HEK293 (cell line): ENCODE data around the gene ATF7IP2.
"Not testable (repeated sequence)": the region's sequence is repeated elsewhere in the genome, so short reads cannot be mapped to it uniquely, and the experiment has no call there.

Experiments
- CTCF ChIA-PET: fragments of 350-600 bp; formaldehyde crosslinking; extraction: SDS; loops from one replicate; lab custom pipeline; 2021; ENCODE audit warnings: antibody characterized with exemption; lab: Yijun Ruan, JAX
- POLR2A ChIA-PET: fragments of 300-600 bp; formaldehyde crosslinking; extraction: SDS; loops from one replicate; lab custom pipeline; 2020; ENCODE audit warnings: antibody characterized with exemption, inconsistent platforms; lab: Yijun Ruan, JAX
- H3K27ac ChIP-seq: fragments of 200-500 bp; sonication (Bioruptor generic); 2 replicates; pipeline ENCODE4 v1.5.1; 2014; ENCODE audit warnings: low read depth, low read length, control low read depth, inconsistent platforms; ENCODE audit errors: extremely low read depth
- H3K36me3 ChIP-seq, 2 experiments: fragments of 200-500 bp in 1 of 2; sonication (Bioruptor generic) in 1 of 2; 1 replicate in 1 of 2; 2 replicates in 1 of 2; pipeline ENCODE4 v1.5.1; 2014 to 2017; ENCODE audit warnings: inconsistent platforms in 2 of 2, low read length in 2 of 2; ENCODE audit not compliant: control insufficient read depth in 2 of 2, insufficient read depth in 1 of 2
- H3K4me1 ChIP-seq: fragments of 200-500 bp; sonication (Bioruptor generic); 2 replicates; pipeline ENCODE4 v1.5.1; 2014; ENCODE audit warnings: mild to moderate bottlenecking, low read length, inconsistent platforms; ENCODE audit not compliant: control insufficient read depth, insufficient read depth
- H3K4me3 ChIP-seq: 2 replicates; pipeline ENCODE4 v1.5.1; 2011; ENCODE audit warnings: low read depth, mild to moderate bottlenecking, control low read depth, low read length, moderate library complexity
- H3K9me3 ChIP-seq: fragments of 200-500 bp; sonication (Bioruptor generic); 2 replicates; pipeline ENCODE4 v1.5.1; 2014; ENCODE audit warnings: low read depth, low read length, inconsistent platforms; ENCODE audit not compliant: control insufficient read depth, insufficient read depth
- GLI2 ChIP-seq: fragments of 450-650 bp; formaldehyde crosslinking; IDR thresholded peaks from 2 replicates; pipeline ENCODE4; 2017; ENCODE audit warnings: missing biosample characterization, missing genetic modification characterization, low read depth, borderline replicate concordance
- KLF16 ChIP-seq: fragments of 450-650 bp; formaldehyde crosslinking; IDR thresholded peaks from 2 replicates; pipeline ENCODE4 v1.5.1; 2017; ENCODE audit warnings: missing biosample characterization, missing genetic modification characterization
- KLF9 ChIP-seq: fragments of 450-650 bp; formaldehyde crosslinking; IDR thresholded peaks from 2 replicates; pipeline ENCODE4 v1.5.1; 2016; ENCODE audit warnings: missing biosample characterization, missing genetic modification characterization, low read depth
- SCRT2 ChIP-seq: fragments of 450-650 bp; formaldehyde crosslinking; IDR thresholded peaks from 2 replicates; pipeline ENCODE4 v1.5.1; 2016; ENCODE audit warnings: missing biosample characterization, missing genetic modification characterization
- SETDB1 ChIP-seq: IDR thresholded peaks from one replicate; pipeline ENCODE4 v1.6.1; 2017; ENCODE audit warnings: mild to moderate bottlenecking, low read length, moderate library complexity, mixed read lengths; ENCODE audit not compliant: insufficient read length
- SP7 ChIP-seq: fragments of 450-650 bp; formaldehyde crosslinking; IDR thresholded peaks from 2 replicates; pipeline ENCODE4 v1.5.1; 2016; ENCODE audit warnings: missing biosample characterization, missing genetic modification characterization
- ZBTB17 ChIP-seq: fragments of 450-650 bp; formaldehyde crosslinking; IDR thresholded peaks from 2 replicates; pipeline ENCODE4 v1.5.1; 2016; ENCODE audit warnings: missing biosample characterization, missing genetic modification characterization
- ZBTB8A ChIP-seq: fragments of 450-650 bp; formaldehyde crosslinking; IDR thresholded peaks from 2 replicates; pipeline ENCODE4 v1.5.1; 2016; ENCODE audit warnings: missing biosample characterization, missing genetic modification characterization
- ZEB2 ChIP-seq: fragments of 450-650 bp; formaldehyde crosslinking; IDR thresholded peaks from 2 replicates; pipeline ENCODE4 v1.5.1; 2016; ENCODE audit warnings: missing biosample characterization, missing genetic modification characterization
- ZFP37 ChIP-seq: fragments of 450-650 bp; formaldehyde crosslinking; IDR thresholded peaks from 2 replicates; pipeline ENCODE4 v1.5.1; 2016; ENCODE audit warnings: missing biosample characterization, missing genetic modification characterization
- ZNF10 ChIP-seq: fragments of 450-650 bp; formaldehyde crosslinking; IDR thresholded peaks from 2 replicates; pipeline ENCODE4 v1.5.1; 2017; ENCODE audit warnings: missing biosample characterization, missing genetic modification characterization
- ZNF248 ChIP-seq: fragments of 450-650 bp; formaldehyde crosslinking; IDR thresholded peaks from 2 replicates; pipeline ENCODE4 v1.5.1; 2017; ENCODE audit warnings: missing biosample characterization, missing genetic modification characterization
- ZNF354C ChIP-seq: fragments of 450-650 bp; formaldehyde crosslinking; IDR thresholded peaks from 2 replicates; pipeline ENCODE4 v1.5.1; 2016; ENCODE audit warnings: missing biosample characterization, missing genetic modification characterization, low read depth, borderline replicate concordance
- ZNF426 ChIP-seq: fragments of 450-650 bp; formaldehyde crosslinking; IDR thresholded peaks from 2 replicates; pipeline ENCODE4 v1.5.1; 2017; ENCODE audit warnings: missing biosample characterization, missing genetic modification characterization, mild to moderate bottlenecking, inconsistent platforms, moderate library complexity
- ZNF514 ChIP-seq: fragments of 450-650 bp; formaldehyde crosslinking; IDR thresholded peaks from 2 replicates; pipeline ENCODE4 v1.5.1; 2016; ENCODE audit warnings: missing biosample characterization, missing genetic modification characterization
- ZNF548 ChIP-seq: fragments of 450-650 bp; formaldehyde crosslinking; IDR thresholded peaks from 2 replicates; pipeline ENCODE4 v1.5.1; 2016; ENCODE audit warnings: missing biosample characterization, missing genetic modification characterization
- ZNF654 ChIP-seq: fragments of 450-650 bp; formaldehyde crosslinking; IDR thresholded peaks from 2 replicates; pipeline ENCODE4 v1.5.1; 2016; ENCODE audit warnings: low read depth, missing biosample characterization, missing genetic modification characterization
- ZNF660 ChIP-seq: fragments of 450-650 bp; IDR thresholded peaks from 2 replicates; pipeline ENCODE4 v1.5.1; 2018; ENCODE audit warnings: missing biosample characterization, mild to moderate bottlenecking, missing genetic modification characterization
- ZNF670 ChIP-seq: fragments of 450-650 bp; formaldehyde crosslinking; IDR thresholded peaks from 2 replicates; pipeline ENCODE4 v1.5.1; 2016; ENCODE audit warnings: missing biosample characterization, missing genetic modification characterization, low read depth
- ZNF701 ChIP-seq: fragments of 450-650 bp; formaldehyde crosslinking; IDR thresholded peaks from 2 replicates; pipeline ENCODE4 v1.5.1; 2016; ENCODE audit warnings: missing biosample characterization, missing genetic modification characterization
- ZNF707 ChIP-seq: fragments of 450-650 bp; formaldehyde crosslinking; IDR thresholded peaks from 2 replicates; pipeline ENCODE4 v1.5.1; 2016; ENCODE audit warnings: missing biosample characterization, missing genetic modification characterization
- ZNF837 ChIP-seq: fragments of 450-650 bp; formaldehyde crosslinking; IDR thresholded peaks from 2 replicates; pipeline ENCODE4 v1.5.1; 2016; ENCODE audit warnings: missing biosample characterization, missing genetic modification characterization
- TF ChIP-seq, protein P1 (sequence below): fragments of 450-650 bp; formaldehyde crosslinking; IDR thresholded peaks from 2 replicates; pipeline ENCODE4 v1.5.1; 2016; ENCODE audit warnings: missing biosample characterization, missing genetic modification characterization
- TF ChIP-seq, protein P2 (sequence below): fragments of 450-650 bp; formaldehyde crosslinking; IDR thresholded peaks from 2 replicates; pipeline ENCODE4 v1.5.1; 2016; ENCODE audit warnings: missing biosample characterization, missing genetic modification characterization
- TF ChIP-seq, protein P3 (sequence below): fragments of 450-650 bp; formaldehyde crosslinking; IDR thresholded peaks from 2 replicates; pipeline ENCODE4 v1.5.1; 2017; ENCODE audit warnings: missing biosample characterization, missing genetic modification characterization

The ATF7IP2 gene

GRCh38 chr16:10504404-10504885 is 118.6 kb downstream of the ATF7IP2 start (continued):
- TF ChIP-seq, protein P1, sequence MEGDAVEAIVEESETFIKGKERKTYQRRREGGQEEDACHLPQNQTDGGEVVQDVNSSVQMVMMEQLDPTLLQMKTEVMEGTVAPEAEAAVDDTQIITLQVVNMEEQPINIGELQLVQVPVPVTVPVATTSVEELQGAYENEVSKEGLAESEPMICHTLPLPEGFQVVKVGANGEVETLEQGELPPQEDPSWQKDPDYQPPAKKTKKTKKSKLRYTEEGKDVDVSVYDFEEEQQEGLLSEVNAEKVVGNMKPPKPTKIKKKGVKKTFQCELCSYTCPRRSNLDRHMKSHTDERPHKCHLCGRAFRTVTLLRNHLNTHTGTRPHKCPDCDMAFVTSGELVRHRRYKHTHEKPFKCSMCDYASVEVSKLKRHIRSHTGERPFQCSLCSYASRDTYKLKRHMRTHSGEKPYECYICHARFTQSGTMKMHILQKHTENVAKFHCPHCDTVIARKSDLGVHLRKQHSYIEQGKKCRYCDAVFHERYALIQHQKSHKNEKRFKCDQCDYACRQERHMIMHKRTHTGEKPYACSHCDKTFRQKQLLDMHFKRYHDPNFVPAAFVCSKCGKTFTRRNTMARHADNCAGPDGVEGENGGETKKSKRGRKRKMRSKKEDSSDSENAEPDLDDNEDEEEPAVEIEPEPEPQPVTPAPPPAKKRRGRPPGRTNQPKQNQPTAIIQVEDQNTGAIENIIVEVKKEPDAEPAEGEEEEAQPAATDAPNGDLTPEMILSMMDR (tag by site-specific recombination): no peak
- TF ChIP-seq, protein P2, sequence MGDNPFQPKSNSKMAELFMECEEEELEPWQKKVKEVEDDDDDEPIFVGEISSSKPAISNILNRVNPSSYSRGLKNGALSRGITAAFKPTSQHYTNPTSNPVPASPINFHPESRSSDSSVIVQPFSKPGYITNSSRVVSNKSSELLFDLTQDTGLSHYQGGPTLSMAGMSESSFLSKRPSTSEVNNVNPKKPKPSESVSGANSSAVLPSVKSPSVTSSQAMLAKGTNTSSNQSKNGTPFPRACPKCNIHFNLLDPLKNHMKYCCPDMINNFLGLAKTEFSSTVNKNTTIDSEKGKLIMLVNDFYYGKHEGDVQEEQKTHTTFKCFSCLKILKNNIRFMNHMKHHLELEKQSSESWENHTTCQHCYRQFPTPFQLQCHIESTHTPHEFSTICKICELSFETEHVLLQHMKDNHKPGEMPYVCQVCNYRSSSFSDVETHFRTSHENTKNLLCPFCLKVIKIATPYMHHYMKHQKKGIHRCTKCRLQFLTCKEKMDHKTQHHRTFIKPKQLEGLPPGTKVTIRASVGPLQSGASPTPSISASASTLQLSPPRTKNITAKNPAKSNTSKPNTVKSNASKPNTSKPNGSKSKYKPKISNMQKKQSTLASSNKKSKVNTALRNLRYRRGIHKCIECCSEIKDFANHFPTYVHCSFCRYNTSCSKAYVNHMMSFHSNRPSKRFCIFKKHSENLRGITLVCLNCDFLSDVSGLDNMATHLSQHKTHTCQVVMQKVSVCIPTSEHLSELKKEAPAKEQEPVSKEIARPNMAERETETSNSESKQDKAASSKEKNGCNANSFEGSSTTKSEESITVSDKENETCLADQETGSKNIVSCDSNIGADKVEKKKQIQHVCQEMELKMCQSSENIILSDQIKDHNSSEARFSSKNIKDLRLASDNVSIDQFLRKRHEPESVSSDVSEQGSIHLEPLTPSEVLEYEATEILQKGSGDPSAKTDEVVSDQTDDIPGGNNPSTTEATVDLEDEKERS: no peak
- no peak for TF ChIP-seq KLF9
- TF ChIP-seq, all 188 proteins: peak for 0

DNA sequence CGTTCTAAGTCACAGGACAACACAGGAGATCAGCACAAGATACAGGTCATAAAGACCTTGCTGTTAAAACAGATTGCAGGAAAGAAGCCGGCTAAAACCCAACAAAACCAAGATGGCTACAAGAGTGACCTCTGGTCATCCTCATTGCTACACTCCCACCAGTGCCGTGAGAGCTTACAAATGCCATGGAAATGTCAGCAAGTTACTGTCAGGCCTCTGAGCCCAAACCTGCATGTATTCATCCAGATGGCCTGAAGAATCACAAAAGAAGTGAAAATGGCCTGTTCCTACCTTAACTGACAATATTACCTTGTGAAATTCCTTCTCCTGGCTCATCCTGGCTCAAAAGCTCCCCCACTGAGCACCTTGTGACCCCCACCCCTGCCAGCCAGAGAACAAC is 119.4 kb downstream of the ATF7IP2 start:
- H3K27ac ChIP-seq, H3K4me1 ChIP-seq, H3K4me3 ChIP-seq, H3K36me3 ChIP-seq, H3K9me3 ChIP-seq, POLR2A ChIA-PET: not testable (repeated sequence)
- CTCF ChIA-PET: interaction anchor here (0.6 to 2.3 kb wide), 7 partner anchors 9 to 413 kb away, joined by 3 to 16 read pairs (median 4); no protein-coding TSS in a partner anchor

GRCh38 chr16:10509534-10510025 is 123.7 kb downstream of the ATF7IP2 start:
- no peaks in the 10 kb centered on the region for H3K9me3 ChIP-seq
- ChIA-PET CTCF (interaction anchor here (0.5 to 2.5 kb wide), 23 partner anchors 8 to 1249 kb away, joined by 3 to 26 read pairs (median 4); partner anchors contain the start of gene GRIN2A), POLR2A (no interaction called here)
- no peaks in the 10 kb centered on the region for H3K36me3 ChIP-seq
- no peak overlapping the region for H3K4me3 ChIP-seq
- H3K4me1 ChIP-seq: no peaks in the 10 kb centered on the region
- no peak overlapping the region for H3K27ac ChIP-seq
- TF ChIP-seq ZEB2 (tag by site-specific recombination): no peak
- TF ChIP-seq, protein P3, sequence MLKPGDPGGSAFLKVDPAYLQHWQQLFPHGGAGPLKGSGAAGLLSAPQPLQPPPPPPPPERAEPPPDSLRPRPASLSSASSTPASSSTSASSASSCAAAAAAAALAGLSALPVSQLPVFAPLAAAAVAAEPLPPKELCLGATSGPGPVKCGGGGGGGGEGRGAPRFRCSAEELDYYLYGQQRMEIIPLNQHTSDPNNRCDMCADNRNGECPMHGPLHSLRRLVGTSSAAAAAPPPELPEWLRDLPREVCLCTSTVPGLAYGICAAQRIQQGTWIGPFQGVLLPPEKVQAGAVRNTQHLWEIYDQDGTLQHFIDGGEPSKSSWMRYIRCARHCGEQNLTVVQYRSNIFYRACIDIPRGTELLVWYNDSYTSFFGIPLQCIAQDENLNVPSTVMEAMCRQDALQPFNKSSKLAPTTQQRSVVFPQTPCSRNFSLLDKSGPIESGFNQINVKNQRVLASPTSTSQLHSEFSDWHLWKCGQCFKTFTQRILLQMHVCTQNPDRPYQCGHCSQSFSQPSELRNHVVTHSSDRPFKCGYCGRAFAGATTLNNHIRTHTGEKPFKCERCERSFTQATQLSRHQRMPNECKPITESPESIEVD (tag by site-specific recombination): no peak
- TF ChIP-seq KLF16 (tag by site-specific recombination): no peak
- TF ChIP-seq ZNF837 (tag by site-specific recombination): no peak
- no peak for TF ChIP-seq ZNF426 (tag by site-specific recombination)
- 0 out of 2 replicates have a peak, but pooled peaks have one; percentile 28 for TF ChIP-seq ZBTB17 (tag by site-specific recombination)
- TF ChIP-seq SP7 (tag by site-specific recombination): no peak
- no peak for TF ChIP-seq ZNF670
- TF ChIP-seq ZNF654 (tag by site-specific recombination): peak; percentile 93
- no peak for TF ChIP-seq ZNF707 (tag by site-specific recombination)
- peak; percentile 37; the same call in 1 of the 2 replicates for TF ChIP-seq ZNF660
- 0 out of 2 replicates have a peak, but pooled peaks have one; percentile 35 for TF ChIP-seq ZFP37 (tag by site-specific recombination)
- no peak for TF ChIP-seq ZNF248
- no peak for TF ChIP-seq ZNF514
- no peak for TF ChIP-seq SETDB1
- TF ChIP-seq ZNF10: peak; percentile 75
- no peak for TF ChIP-seq ZBTB8A (tag by site-specific recombination)
- TF ChIP-seq, protein P1 (tag by site-specific recombination): peak; percentile 59
- no peak for TF ChIP-seq ZNF354C (tag by site-specific recombination)
- TF ChIP-seq GLI2: no peak
- no peak for TF ChIP-seq ZNF548 (tag by site-specific recombination)
- no peak for TF ChIP-seq ZNF701 (tag by site-specific recombination)
- TF ChIP-seq SCRT2 (tag by site-specific recombination): peak; percentile 39; the same call in 1 of the 2 replicates
